HEK293 (cell line): ENCODE results near the gene PIM2.

ENCODE experiments used
- CTCF ChIA-PET: fragments of 350-600 bp; formaldehyde crosslinking; extraction: SDS; loops from one replicate; lab custom pipeline; 2021; ENCODE audit warnings: antibody characterized with exemption; lab: Yijun Ruan, JAX
- POLR2A ChIA-PET: fragments of 300-600 bp; formaldehyde crosslinking; extraction: SDS; loops from one replicate; lab custom pipeline; 2020; ENCODE audit warnings: antibody characterized with exemption, inconsistent platforms; lab: Yijun Ruan, JAX
- H3K27ac ChIP-seq: fragments of 200-500 bp; sonication (Bioruptor generic); 2 replicates; pipeline ENCODE4 v1.5.1; 2014; ENCODE audit warnings: low read depth, low read length, control low read depth, inconsistent platforms; ENCODE audit errors: extremely low read depth
- H3K36me3 ChIP-seq, 2 experiments: fragments of 200-500 bp in 1 of 2; sonication (Bioruptor generic) in 1 of 2; 1 replicate in 1 of 2; 2 replicates in 1 of 2; pipeline ENCODE4 v1.5.1; 2014 to 2017; ENCODE audit warnings: inconsistent platforms in 2 of 2, low read length in 2 of 2; ENCODE audit not compliant: control insufficient read depth in 2 of 2, insufficient read depth in 1 of 2
- H3K4me1 ChIP-seq: fragments of 200-500 bp; sonication (Bioruptor generic); 2 replicates; pipeline ENCODE4 v1.5.1; 2014; ENCODE audit warnings: mild to moderate bottlenecking, low read length, inconsistent platforms; ENCODE audit not compliant: control insufficient read depth, insufficient read depth
- H3K4me3 ChIP-seq: 2 replicates; pipeline ENCODE4 v1.5.1; 2011; ENCODE audit warnings: low read depth, mild to moderate bottlenecking, control low read depth, low read length, moderate library complexity
- H3K9me3 ChIP-seq: fragments of 200-500 bp; sonication (Bioruptor generic); 2 replicates; pipeline ENCODE4 v1.5.1; 2014; ENCODE audit warnings: low read depth, low read length, inconsistent platforms; ENCODE audit not compliant: control insufficient read depth, insufficient read depth
- ATF2 ChIP-seq: fragments of 450-650 bp; formaldehyde crosslinking; IDR thresholded peaks from 2 replicates; pipeline ENCODE4 v1.5.1; 2016; ENCODE audit warnings: missing biosample characterization, missing genetic modification characterization, low read depth
- HOXD13 ChIP-seq: sonication (generic); formaldehyde crosslinking; IDR thresholded peaks from 2 replicates; pipeline ENCODE4 v1.8.0; 2022; ENCODE audit warnings: missing genetic modification reagents, borderline replicate concordance
- KLF17 ChIP-seq: fragments of 450-650 bp; formaldehyde crosslinking; IDR thresholded peaks from 2 replicates; pipeline ENCODE4 v1.5.1; 2016; ENCODE audit warnings: missing biosample characterization, missing genetic modification characterization
- OSR2 ChIP-seq: fragments of 450-650 bp; formaldehyde crosslinking; IDR thresholded peaks from 2 replicates; pipeline ENCODE4 v1.5.1; 2016; ENCODE audit warnings: missing biosample characterization, missing genetic modification characterization
- RBAK ChIP-seq: fragments of 450-650 bp; formaldehyde crosslinking; IDR thresholded peaks from 2 replicates; pipeline ENCODE4 v1.5.1; 2016; ENCODE audit warnings: missing biosample characterization, missing genetic modification characterization
- REPIN1 ChIP-seq: fragments of 450-650 bp; formaldehyde crosslinking; IDR thresholded peaks from 2 replicates; pipeline ENCODE4 v1.5.1; 2017; ENCODE audit warnings: missing biosample characterization, missing genetic modification characterization, low read depth
- SALL2 ChIP-seq: fragments of 450-650 bp; formaldehyde crosslinking; IDR thresholded peaks from 2 replicates; pipeline ENCODE4 v1.5.0; 2017; ENCODE audit warnings: missing biosample characterization, mild to moderate bottlenecking, missing genetic modification characterization, borderline replicate concordance
- SCRT1 ChIP-seq: fragments of 450-650 bp; formaldehyde crosslinking; IDR thresholded peaks from 2 replicates; pipeline ENCODE4 v1.5.1; 2016; ENCODE audit warnings: missing biosample characterization, missing genetic modification characterization, borderline replicate concordance
- SCRT2 ChIP-seq: fragments of 450-650 bp; formaldehyde crosslinking; IDR thresholded peaks from 2 replicates; pipeline ENCODE4 v1.5.1; 2016; ENCODE audit warnings: missing biosample characterization, missing genetic modification characterization
- SETDB1 ChIP-seq: IDR thresholded peaks from one replicate; pipeline ENCODE4 v1.6.1; 2017; ENCODE audit warnings: mild to moderate bottlenecking, low read length, moderate library complexity, mixed read lengths; ENCODE audit not compliant: insufficient read length
- YY2 ChIP-seq: fragments of 450-650 bp; formaldehyde crosslinking; IDR thresholded peaks from 2 replicates; pipeline ENCODE4 v1.5.1; 2016; ENCODE audit warnings: missing biosample characterization, missing genetic modification characterization
- ZBTB1 ChIP-seq: fragments of 450-650 bp; formaldehyde crosslinking; IDR thresholded peaks from 2 replicates; pipeline ENCODE4 v1.5.1; 2016; ENCODE audit warnings: missing biosample characterization, missing genetic modification characterization
- ZBTB26 ChIP-seq: fragments of 450-650 bp; formaldehyde crosslinking; optimal IDR thresholded peaks from 2 replicates; pipeline ENCODE3; 2016; ENCODE audit warnings: missing biosample characterization, mild to moderate bottlenecking, missing genetic modification characterization
- ZBTB49 ChIP-seq: fragments of 450-650 bp; formaldehyde crosslinking; IDR thresholded peaks from 2 replicates; pipeline ENCODE4 v1.5.1; 2016; ENCODE audit warnings: missing biosample characterization, missing genetic modification characterization, low read depth
- ZNF19 ChIP-seq: fragments of 450-650 bp; formaldehyde crosslinking; IDR thresholded peaks from 2 replicates; pipeline ENCODE4; 2016; ENCODE audit warnings: missing biosample characterization, missing genetic modification characterization, low read depth
- ZNF202 ChIP-seq: fragments of 450-650 bp; formaldehyde crosslinking; IDR thresholded peaks from 2 replicates; pipeline ENCODE4 v1.5.1; 2016; ENCODE audit warnings: missing biosample characterization, missing genetic modification characterization, borderline replicate concordance
- ZNF239 ChIP-seq: fragments of 450-650 bp; formaldehyde crosslinking; IDR thresholded peaks from 2 replicates; pipeline ENCODE4 v1.5.1; 2016; ENCODE audit warnings: missing biosample characterization, missing genetic modification characterization
- ZNF266 ChIP-seq: fragments of 450-650 bp; formaldehyde crosslinking; IDR thresholded peaks from 2 replicates; pipeline ENCODE4 v1.5.1; 2016; ENCODE audit warnings: missing biosample characterization, missing genetic modification characterization, low read depth
- ZNF292 ChIP-seq: fragments of 450-650 bp; formaldehyde crosslinking; IDR thresholded peaks from 2 replicates; pipeline ENCODE4 v1.5.1; 2016; ENCODE audit warnings: low read depth, missing biosample characterization, missing genetic modification characterization, borderline replicate concordance
- ZNF335 ChIP-seq: fragments of 450-650 bp; formaldehyde crosslinking; conservative IDR thresholded peaks from 2 replicates; pipeline ENCODE4 v1.5.1; 2016; ENCODE audit warnings: missing biosample characterization, missing genetic modification characterization
- ZNF48 ChIP-seq: fragments of 450-650 bp; formaldehyde crosslinking; IDR thresholded peaks from 2 replicates; pipeline ENCODE4 v1.5.1; 2016; ENCODE audit warnings: missing biosample characterization, missing genetic modification characterization
- ZNF510 ChIP-seq: fragments of 450-650 bp; formaldehyde crosslinking; IDR thresholded peaks from 2 replicates; pipeline ENCODE4 v1.5.1; 2018; ENCODE audit warnings: mild to moderate bottlenecking, missing genetic modification characterization, missing biosample characterization; ENCODE audit not compliant: insufficient replicate concordance
- ZNF513 ChIP-seq: fragments of 450-650 bp; IDR thresholded peaks from 2 replicates; pipeline ENCODE4 v1.5.1; 2018; ENCODE audit warnings: missing biosample characterization, missing genetic modification characterization
- ZNF521 ChIP-seq: fragments of 450-650 bp; formaldehyde crosslinking; IDR thresholded peaks from 2 replicates; pipeline ENCODE4 v1.5.1; 2017; ENCODE audit warnings: missing biosample characterization, mild to moderate bottlenecking, missing genetic modification characterization
- ZNF558 ChIP-seq: fragments of 450-650 bp; formaldehyde crosslinking; IDR thresholded peaks from 2 replicates; pipeline ENCODE4 v1.5.1; 2016; ENCODE audit warnings: missing biosample characterization, missing genetic modification characterization
- ZNF571 ChIP-seq: fragments of 450-650 bp; formaldehyde crosslinking; IDR thresholded peaks from 2 replicates; pipeline ENCODE4 v1.5.0; 2017; ENCODE audit warnings: missing biosample characterization, missing genetic modification characterization
- ZNF596 ChIP-seq: fragments of 450-650 bp; IDR thresholded peaks from 2 replicates; pipeline ENCODE4 v1.5.0; 2018; ENCODE audit warnings: missing biosample characterization, mild to moderate bottlenecking, missing genetic modification characterization, moderate library complexity
- ZNF629 ChIP-seq: fragments of 450-650 bp; formaldehyde crosslinking; IDR thresholded peaks from 2 replicates; pipeline ENCODE4 v1.5.1; 2017; ENCODE audit warnings: missing biosample characterization, missing genetic modification characterization
- ZNF707 ChIP-seq: fragments of 450-650 bp; formaldehyde crosslinking; IDR thresholded peaks from 2 replicates; pipeline ENCODE4 v1.5.1; 2016; ENCODE audit warnings: missing biosample characterization, missing genetic modification characterization
- ZNF747 ChIP-seq: fragments of 450-650 bp; formaldehyde crosslinking; IDR thresholded peaks from 2 replicates; pipeline ENCODE4 v1.5.1; 2016; ENCODE audit warnings: missing biosample characterization, missing genetic modification characterization
- ZNF785 ChIP-seq: fragments of 450-650 bp; formaldehyde crosslinking; IDR thresholded peaks from 2 replicates; pipeline ENCODE4 v1.5.1; 2016; ENCODE audit warnings: missing biosample characterization, missing genetic modification characterization

PIM2 gene

GRCh38 chrX:48918643-48919340 lies at the start of gene PIM2:
PIM2 (minus strand) TSS chrX:48919024; CDS start chrX:48918834, 190 bp downstream.
- peak within 1 kb of the TSS; percentile 60 for H3K4me3 ChIP-seq
- 0 out of 2 replicates have a peak, but pooled peaks cover 3% of the 10 kb centered on the region for H3K4me1 ChIP-seq
- H3K27ac ChIP-seq = peak within 1 kb of the TSS; percentile 58
- ChIA-PET POLR2A (interaction anchor here (0.6 kb wide), 2 partner anchors 22 to 1701 kb away, joined by 3 to 4 read pairs; no protein-coding TSS in a partner anchor), CTCF (no interaction called here)
- H3K36me3 ChIP-seq = peaks cover 0 to 48% of the 10 kb centered on the region in 2 experiments; a peak in 2 of 3 replicates
- H3K9me3 ChIP-seq = no peaks in the 10 kb centered on the region
- TF ChIP-seq RBAK (no peak), ZNF48 (no peak), ZNF707 (tag by site-specific recombination) (no peak), ZNF513 (tag by site-specific recombination) (0 out of 2 replicates have a peak, but pooled peaks have one; percentile 46), ZNF239 (tag by site-specific recombination) (no peak), ZNF558 (tag by site-specific recombination) (no peak), ZBTB26 (peak; percentile 80), ZNF335 (tag by site-specific recombination) (peak; percentile 40; the same call in 1 of the 2 replicates), ZNF629 (tag by site-specific recombination) (peak; percentile 24; the same call in 1 of the 2 replicates), ZNF747 (tag by site-specific recombination) (no peak), ZNF510 (tag by site-specific recombination) (no peak), REPIN1 (tag by site-specific recombination) (no peak), ZNF266 (tag by site-specific recombination) (no peak), ZNF202 (no peak), ZBTB1 (tag by site-specific recombination) (no peak), SCRT2 (tag by site-specific recombination) (no peak), ZNF596 (no peak), ZNF571 (tag by site-specific recombination) (no peak), ATF2 (no peak), ZNF292 (tag by site-specific recombination) (no peak), KLF17 (tag by site-specific recombination) (no peak), SETDB1 (no peak), ZNF521 (tag by site-specific recombination) (no peak), SCRT1 (tag by site-specific recombination) (no peak), OSR2 (tag by site-specific recombination) (peak; percentile 64), ZBTB49 (no peak), ZNF19 (no peak), ZNF785 (no peak), YY2 (tag by site-specific recombination) (0 out of 2 replicates have a peak, but pooled peaks have one; percentile 25), HOXD13 (CRISPR knock-in tag) (no peak), SALL2 (no peak)
